Astrocyte (in vitro differentiated cells and primary cell): ENCODE measurements around the gene ACAA2.

Experiments
- CTCF ChIP-seq: IDR thresholded peaks from 2 replicates; pipeline ENCODE4 v1.5.1; 2011; ENCODE audit warnings: low read depth, mild to moderate bottlenecking, inconsistent platforms, low read length, moderate library complexity; ENCODE audit not compliant: insufficient read depth
- EZH2 ChIP-seq: IDR thresholded peaks from 2 replicates; pipeline ENCODE4 v1.6.1; 2012; ENCODE audit warnings: mild to moderate bottlenecking, low read length, inconsistent platforms; ENCODE audit not compliant: insufficient read depth

DNA sequence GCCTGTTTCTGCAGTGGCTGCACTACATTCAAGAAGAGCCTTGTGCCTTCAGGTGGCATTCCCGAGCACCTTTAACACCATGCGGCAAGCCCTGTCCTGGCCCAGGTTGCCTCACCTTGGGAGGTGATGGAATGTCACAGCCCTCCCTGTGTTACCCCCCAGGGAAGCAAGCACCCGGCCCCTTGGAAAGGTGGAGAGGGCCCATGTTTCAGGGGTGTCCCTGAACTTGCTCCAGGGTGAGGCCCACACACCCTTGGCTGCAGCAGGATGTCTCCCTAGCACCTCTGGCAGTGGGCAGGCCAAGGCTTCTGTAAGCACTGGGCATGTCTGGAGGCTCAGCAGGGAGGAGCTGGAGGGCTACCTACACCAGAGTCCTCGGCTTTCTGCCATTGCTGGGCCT, 29.3 kb upstream of the ACAA2 start:
- TF ChIP-seq CTCF (no peak), EZH2 (no peak)
